GM19438 (cell line): ENCODE results near the gene PFKFB3.
"Not testable (repeated sequence)": the region's sequence is repeated elsewhere in the genome, so short reads cannot be mapped to it uniquely, and the experiment has no call there.

Experiments used
- ATAC-seq: cut with Tn5 transposase; IDR thresholded peaks from one replicate; pipeline ENCODE4 v1.9.1; 2021; ENCODE audit warnings: low read depth; ENCODE audit not compliant: unreplicated experiment

Gene PFKFB3

GRCh38 chr10:6232846-6233724 is 30.4 kb downstream of the PFKFB3 start:
- no peak for ATAC-seq

DNA sequence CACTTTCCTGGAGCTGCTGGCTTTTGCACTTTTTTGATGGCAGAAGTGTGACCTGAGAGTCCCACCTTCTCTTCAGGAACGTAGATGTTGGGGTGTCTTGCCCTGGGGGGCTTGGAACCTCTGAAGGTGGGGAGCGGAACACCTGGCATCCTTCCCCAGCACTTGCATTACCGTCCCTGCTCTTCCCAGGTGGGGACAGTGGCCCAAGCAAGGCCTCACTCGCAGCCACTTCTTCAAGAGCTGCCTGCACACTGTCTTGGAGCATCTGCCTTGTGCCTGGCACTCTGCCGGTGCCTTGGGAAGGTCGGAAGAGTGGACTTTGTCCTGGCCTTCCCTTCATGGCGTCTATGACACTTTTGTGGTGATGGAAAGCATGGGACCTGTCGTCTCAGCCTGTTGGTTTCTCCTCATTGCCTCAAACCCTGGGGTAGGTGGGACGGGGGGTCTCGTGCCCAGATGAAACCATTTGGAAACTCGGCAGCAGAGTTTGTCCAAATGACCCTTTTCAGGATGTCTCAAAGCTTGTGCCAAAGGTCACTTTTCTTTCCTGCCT is 31.1 kb downstream of the PFKFB3 start:
- ATAC-seq: no peak

- ATAC-seq: no peak
These were observed 31.6 kb downstream of the PFKFB3 start for GRCh38 chr10:6234371-6234770.

GRCh38 chr10:6236349-6237198 is 33.8 kb downstream of the PFKFB3 start:
- no peak for ATAC-seq

DNA sequence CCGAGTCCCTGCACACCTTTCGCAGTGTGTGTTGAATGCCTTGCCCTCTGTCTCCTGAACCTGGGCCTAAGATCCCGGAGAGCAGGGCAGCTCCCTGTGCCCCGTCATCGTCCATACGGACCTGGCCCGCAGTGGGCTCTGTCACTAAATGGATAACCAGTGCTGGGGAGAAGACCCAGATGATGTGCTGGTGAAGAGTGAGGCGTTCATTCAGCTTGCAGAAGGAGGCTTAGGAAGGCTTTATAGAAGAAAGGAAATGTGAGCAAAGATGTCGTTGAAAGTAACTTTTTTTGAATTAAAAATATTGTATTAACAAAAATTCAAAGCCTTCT is 34.4 kb downstream of the PFKFB3 start:
- ATAC-seq: no peak

GRCh38 chr10:6238587-6239212 is 36.0 kb downstream of the PFKFB3 start:
- not testable (repeated sequence) for ATAC-seq

DNA sequence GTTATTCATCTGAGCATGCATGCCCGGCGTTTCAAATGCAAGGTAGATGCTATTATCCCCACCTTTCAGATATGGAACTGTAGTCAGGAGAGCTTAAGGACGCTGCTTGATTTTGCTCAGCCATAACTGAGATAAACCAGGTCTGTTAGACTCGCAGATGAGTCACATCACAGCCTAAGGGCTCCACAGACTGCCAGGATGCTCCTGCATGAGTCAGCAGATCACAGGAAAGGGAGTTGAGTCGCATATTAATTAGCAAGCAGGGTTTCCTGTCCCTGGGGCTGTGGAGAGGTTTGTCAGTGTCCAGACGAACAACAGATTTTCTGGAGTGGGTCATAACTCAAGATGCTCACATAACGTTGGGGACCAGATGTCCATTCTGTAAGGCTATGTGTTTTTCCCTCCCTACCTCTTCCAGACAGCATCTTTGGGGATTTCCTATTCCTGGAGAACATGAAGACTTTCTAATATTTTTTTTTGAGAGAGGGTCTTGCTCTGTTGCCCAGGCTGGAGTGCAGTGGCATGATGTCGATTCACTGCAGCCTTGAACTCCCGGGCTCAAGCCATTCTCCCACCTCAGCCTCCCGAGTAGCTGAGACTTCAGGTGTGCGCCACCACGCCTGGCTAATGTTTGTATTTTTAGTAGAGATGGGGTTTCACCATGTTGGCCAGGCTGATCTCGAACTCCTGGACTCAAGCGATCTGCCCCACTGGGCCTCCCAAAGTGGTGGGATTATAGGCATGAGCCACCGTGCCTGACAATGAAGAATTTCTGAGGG is 36.7 kb downstream of the PFKFB3 start:
- no peak for ATAC-seq

- ATAC-seq: no peak
These were observed 37.5 kb downstream of the PFKFB3 start for GRCh38 chr10:6240254-6240653.

DNA sequence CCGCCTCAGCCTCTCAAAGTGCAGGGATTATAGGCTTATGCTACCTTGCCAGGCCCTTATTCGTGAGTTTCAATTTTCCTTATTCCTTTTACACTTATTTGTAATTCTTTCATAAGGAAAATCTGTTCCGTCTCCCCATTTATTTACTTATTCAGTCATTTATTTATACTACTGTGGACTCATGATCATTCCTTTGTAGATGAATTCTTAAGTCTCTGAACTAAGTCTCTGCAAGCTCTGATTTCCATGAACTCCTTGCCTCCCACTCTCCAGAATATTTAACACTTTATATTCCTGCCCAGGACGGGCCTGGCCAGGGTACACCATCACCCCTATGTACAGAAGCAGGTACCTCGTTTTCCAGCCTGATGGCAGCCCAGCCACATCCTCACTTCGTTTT is 39.4 kb downstream of the PFKFB3 start:
- ATAC-seq: no peak

GRCh38 chr10:6244510-6244909 is 41.8 kb downstream of the PFKFB3 start:
- ATAC-seq: no peak

DNA sequence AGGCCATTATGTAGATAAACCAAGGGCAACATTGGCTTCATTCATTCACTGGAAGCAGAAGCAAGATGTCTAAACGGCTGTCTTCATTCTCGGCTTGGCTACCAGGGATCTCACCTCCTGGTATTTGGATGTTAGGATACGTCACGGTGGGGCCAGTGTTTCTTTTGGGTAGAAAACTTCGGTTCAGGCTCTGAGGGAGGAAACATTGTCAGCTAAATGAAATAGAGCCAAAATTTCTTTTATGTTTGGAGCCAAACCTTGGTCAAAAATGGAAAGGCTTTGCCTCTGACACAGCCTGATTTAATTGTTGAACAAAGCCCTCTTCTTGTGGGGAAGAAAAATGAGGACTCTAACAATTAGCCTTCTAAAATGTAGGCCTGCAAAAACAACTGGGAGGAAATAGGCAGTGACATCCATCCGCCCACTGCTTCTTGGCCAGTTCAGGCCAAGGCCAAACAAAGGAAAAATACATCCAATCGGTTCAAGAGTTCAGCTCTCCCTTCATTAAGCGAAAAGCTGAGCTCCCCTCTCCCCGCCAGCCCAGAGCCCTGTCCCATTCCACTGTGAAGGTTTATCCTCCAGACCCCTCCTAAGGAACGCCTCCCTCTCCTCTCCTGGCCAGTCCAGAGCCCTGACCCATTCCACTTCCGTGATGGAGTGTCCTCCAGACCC is 44.4 kb downstream of the PFKFB3 start:
- no peak for ATAC-seq

DNA sequence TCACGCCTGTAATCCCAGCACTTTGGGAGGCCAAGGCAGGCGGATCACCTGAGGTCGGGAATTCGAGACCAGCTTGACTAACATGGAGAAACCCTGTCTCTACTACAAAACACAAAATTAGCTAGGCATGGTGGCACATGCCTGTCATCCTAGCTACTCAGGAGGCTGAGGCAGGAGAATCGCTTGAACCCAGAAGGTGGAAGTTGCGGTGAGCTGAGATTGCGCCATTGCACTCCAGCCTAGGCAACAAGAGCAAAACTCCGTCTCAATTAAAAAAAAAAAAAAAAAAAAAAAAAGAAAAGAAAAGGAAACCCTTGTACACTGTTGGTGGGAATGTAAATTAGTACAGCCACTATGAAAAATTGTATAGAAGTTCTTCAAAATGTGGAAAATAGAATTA is 46.2 kb downstream of the PFKFB3 start:
- ATAC-seq: not testable (repeated sequence)

- ATAC-seq: no peak
These were observed 47.0 kb downstream of the PFKFB3 start for GRCh38 chr10:6249698-6250097.

DNA sequence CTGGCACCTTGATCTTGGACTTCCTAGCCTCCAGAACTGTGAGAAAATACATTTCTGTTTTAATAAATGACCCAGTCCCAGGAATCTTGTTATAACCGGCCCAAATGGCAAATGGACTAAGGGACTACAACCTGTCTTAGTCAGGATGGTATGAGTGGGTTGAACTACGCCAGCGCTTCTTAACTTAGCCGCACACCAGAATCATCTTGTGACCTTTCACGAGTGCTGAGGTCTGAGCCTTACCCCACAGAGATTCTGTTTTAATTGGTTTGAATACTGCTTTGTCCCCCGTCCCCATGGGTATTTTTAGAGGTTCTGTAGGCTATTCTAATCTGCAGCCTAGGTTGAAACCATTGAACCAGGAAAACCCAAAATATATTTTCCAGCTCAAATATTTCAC is 48.0 kb downstream of the PFKFB3 start:
- ATAC-seq: no peak

DNA sequence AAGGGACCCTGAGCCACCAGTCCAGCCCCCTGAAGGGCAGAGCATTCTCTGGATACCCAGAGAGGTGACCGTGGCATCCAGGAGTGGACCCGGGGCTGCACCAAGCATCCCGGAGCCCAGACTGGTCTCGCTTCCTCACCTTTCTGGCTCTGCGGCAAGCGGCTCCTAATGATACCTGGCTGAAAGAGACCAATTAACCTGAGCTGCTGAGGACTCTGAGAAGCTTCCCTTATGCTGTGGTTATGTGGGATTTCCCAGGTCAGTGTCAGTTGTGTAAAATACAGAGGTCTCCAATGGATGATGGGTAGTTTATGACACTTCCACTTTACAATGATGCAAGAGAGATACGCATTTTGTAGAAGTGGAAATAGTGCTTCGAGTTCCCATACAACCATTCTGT is 51.5 kb downstream of the PFKFB3 start:
- ATAC-seq: no peak

DNA sequence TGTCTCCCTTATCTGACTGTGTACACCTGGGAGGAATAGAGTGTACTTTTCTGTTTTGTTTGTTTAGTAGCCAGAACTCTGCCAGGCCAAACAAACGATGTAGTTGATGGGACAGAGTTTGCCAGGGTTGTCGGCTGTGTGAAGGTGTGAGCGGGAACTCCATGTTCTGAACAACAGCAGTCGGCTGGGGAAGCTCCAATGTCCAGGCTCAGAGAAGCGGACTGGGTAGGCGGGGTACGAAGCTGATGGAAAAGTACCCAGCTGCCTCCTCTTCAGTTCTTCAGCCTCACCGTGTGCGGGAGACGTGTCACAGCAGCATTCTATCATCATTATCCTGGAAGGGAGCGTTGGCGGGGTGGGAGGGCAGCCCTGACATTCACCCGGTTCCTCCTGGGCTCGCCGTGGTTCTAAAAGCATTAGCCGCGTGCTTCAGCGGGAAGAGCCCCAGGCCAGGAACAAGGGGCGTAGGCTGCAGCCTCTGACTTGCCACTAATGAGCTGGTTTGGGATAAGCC is 52.9 kb downstream of the PFKFB3 start:
- ATAC-seq: no peak

GRCh38 chr10:6256439-6256838 is 53.7 kb downstream of the PFKFB3 start:
- ATAC-seq: no peak

GRCh38 chr10:6259153-6259552 is 56.4 kb downstream of the PFKFB3 start:
- no peak for ATAC-seq

GRCh38 chr10:6260843-6261242 is 58.1 kb downstream of the PFKFB3 start:
- ATAC-seq: no peak

DNA sequence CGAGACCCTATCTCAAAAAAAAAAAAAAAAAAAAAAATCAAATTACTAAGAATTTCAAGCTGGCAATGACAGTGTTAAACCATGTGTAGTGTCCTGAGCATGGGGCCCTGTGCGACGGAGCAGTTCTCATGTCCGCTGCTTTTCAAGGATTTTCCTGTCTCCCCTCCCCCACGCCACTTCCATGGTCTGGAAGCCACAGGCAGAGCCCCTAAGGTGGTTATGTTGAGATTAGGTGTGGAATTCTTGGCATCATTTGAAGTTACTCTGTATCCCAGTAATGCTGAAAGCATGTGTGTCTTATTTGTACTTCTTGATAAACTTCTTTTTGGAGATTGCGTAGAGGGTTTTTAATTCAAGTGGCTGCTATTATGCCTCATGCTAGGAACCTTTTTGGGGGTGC is 65.2 kb downstream of the PFKFB3 start:
- ATAC-seq: no peak
